GM21381 (cell line): Measurements from ENCODE around the gene ZNF821.
"Not testable (repeated sequence)": the region's sequence is repeated elsewhere in the genome, so short reads cannot be mapped to it uniquely, and the experiment has no call there.

Experiments used
- ATAC-seq: cut with Tn5 transposase; IDR thresholded peaks from one replicate; pipeline ENCODE4 v1.9.1; 2021; ENCODE audit warnings: mild to moderate bottlenecking, moderate library complexity; ENCODE audit not compliant: unreplicated experiment

The ZNF821 gene

GRCh38 chr16:71826533-71827017, 57.4 kb downstream of the ZNF821 start:
- no peak for ATAC-seq

- peak; percentile 7 for ATAC-seq
Observed at GRCh38 chr16:71817155-71817500, 66.9 kb downstream of the ZNF821 start.

- no peak for ATAC-seq
Observed at GRCh38 chr16:71811261-71811803, 72.7 kb downstream of the ZNF821 start.

- ATAC-seq: not testable (repeated sequence)
Observed at GRCh38 chr16:71810155-71810530, 73.8 kb downstream of the ZNF821 start.
